DOHH2 (cell line): ENCODE data around the gene P2RX3.

ENCODE experiments used
- CTCF ChIP-seq: fragments of 200-600 bp; sonication (generic); IDR thresholded peaks from one replicate; pipeline ENCODE4 v1.5.1; 2014; ENCODE audit warnings: antibody characterized with exemption, mild to moderate bottlenecking, low read depth, low read length; ENCODE audit not compliant: poor library complexity, severe bottlenecking
- EZH2phosphoT487 ChIP-seq: fragments of 200-600 bp; sonication (generic); IDR thresholded peaks from 2 replicates; pipeline ENCODE4 v1.6.1; 2017; ENCODE audit warnings: borderline replicate concordance, mild to moderate bottlenecking, antibody characterized with exemption, low read length, moderate library complexity, mixed read lengths

- TF ChIP-seq EZH2phosphoT487 = no peak
- TF ChIP-seq CTCF = no peak
Observed at GRCh38 chr11:57332694-57333440, 5.3 kb upstream of the P2RX3 start.
